SK-MEL-5 (cell line): Measurements from ENCODE around the gene IL17A. TPM values are rescaled to one million over a fixed set of nuclear protein-coding genes. Genes with fewer than 3 reads are reported as not detected.
A peak's percentile ranks its signal among the peaks of the same experiment; 100 is the strongest.
"Not testable (repeated sequence)": the region's sequence is repeated elsewhere in the genome, so short reads cannot be mapped to it uniquely, and the experiment has no call there.

Source experiments
- DNase-seq: peaks from one replicate; pipeline ENCODE4 v3.0.0-alpha.2; 2016; ENCODE audit warnings: low read depth, low spot score
- in situ Hi-C: cut with HindIII; loops from 2 replicates; pipeline ENCODE4 v1.10.0; 2016; ENCODE audit warnings: low sequenced_read_pairs, high pct_unique_total_duplicates, low pct_unique_long_range_greater_than_20kb
- total RNA-seq: library from RNA; depleted of rRNA; stranded (reverse); fragments of >200 nt; shearing (Covaris generic); gene quantifications from 2 replicates; pipeline ENCODE4 v1.2.3, GENCODE V29; 2014

The IL17A gene
- total RNA-seq, 1 experiment from 2014 or later, result not detected

DNA sequence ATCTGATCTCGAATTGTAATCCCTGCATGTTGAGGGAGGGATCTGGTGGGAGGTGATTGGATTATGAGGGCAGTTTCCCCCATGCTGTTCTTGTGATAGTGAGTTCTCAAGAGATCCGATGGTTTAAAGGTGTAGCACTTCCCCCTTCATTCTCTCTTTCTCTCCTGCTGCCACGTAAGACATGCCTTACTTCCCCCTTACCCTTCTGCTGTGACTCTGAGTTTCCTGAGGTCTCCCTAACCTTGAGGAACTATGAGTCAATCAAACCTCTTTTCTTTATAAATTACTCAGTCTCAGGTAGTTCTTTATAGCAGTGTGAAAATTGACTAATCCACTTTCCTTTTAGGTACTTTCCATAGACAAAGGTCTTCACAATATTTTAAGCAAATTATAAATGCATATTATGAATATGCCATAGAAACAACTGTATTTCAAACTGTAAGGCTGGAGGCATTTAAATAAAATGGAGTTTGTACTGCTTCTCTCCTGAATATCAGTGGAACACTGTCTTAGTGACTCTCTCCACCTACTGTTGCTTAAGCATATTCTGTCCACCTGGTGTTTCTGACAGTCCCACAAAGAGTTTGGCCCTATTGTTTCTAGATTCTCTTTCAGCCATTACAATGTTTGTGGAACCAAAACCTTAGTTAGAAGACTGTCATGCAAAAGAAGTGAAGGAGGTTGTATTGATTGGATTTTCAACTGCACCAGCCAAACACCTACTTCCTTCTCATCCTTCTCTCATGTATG, 24.3 kb upstream of the IL17A start:
- no peak for DNase-seq
- in situ Hi-C loops, result no loop called here

DNA sequence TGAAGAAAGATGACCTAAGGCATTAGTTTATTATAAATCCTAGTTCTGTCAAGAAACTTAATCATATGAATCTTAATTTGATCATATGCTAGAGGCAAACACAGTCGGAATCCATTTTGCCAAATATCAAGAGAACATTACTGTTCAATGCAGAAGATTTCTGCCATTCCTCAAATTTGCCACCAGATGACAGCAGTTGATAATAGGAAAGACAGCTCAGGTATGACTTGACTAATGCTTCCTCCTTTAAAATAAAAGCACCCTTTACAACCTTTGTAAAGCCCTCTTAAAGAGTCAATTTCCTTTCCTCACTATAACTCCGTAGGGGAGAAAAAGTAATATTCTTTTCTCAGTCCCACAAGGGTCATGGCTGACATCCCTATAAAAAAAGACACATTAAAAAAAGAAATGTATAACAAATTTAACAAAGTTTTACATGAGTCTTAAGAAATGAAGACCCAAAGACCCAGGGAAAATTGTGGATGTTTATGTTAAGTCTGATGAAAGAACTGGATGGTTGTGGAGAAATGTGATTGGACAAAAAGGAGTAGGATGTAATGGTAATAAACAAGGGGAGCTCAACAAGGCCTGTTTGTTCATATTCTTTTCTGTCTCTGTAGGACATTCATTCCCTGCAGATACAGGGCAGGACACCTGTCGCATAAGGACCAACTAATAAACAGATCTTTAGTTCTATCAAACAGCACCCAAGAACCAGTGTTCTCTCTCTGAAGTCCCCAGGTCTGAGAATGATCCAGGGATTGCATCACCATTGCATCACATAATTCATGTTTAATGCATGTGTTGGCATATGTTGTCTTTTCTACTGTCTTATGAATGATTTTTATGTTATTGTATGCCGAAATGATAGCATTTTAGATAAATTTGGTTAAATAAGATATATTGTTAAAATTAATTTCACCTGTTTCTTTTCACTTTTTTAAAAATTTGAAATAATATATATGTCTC, 23.0 kb upstream of the IL17A start:
- in situ Hi-C loops, result no loop called here
- DNase-seq, result peak; percentile 64

DNA sequence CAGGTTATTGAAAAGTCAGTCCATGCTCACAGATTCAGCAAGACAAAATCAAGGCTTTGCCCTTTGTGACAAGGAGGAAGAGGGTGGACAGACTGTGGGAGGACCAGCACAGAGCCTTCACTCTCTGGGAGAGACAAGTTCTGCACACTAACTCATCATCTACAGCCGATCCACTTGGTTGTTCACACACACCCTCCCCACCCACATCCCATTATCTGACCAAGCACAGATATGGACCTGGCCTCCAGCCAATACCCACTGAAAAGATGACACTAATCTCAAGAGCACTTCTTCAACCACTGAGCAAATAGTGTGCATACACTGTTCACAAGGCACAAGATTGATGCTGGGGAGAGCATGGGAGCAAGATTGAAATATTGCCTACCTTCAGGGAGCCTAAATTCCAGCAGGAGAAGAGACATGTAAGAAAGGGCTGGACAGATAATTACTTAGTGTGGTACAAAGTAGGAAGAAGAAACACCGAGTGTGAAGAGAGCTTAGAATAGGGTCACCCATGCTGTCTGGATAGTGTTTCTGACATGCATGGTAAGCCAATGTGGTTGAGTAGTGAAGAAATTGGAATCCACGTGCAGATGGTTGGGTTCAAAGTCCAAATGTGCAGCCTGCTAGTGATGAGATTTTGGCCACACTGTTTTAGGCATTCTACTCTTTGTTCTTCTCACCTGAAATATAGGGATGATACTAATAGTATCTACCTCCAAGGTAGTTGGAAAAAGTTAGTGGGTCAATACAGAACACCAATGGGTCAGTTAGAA, 21.7 kb upstream of the IL17A start:
- DNase-seq, result no peak
- in situ Hi-C loops, result no loop called here

- DNase-seq, result no peak
- in situ Hi-C loops, result no loop called here
Observed at GRCh38 chr6:52167267-52167666, 18.9 kb upstream of the IL17A start.

- DNase-seq, in situ Hi-C loops: not testable (repeated sequence)
Observed at GRCh38 chr6:52168351-52168750, 17.8 kb upstream of the IL17A start.

DNA sequence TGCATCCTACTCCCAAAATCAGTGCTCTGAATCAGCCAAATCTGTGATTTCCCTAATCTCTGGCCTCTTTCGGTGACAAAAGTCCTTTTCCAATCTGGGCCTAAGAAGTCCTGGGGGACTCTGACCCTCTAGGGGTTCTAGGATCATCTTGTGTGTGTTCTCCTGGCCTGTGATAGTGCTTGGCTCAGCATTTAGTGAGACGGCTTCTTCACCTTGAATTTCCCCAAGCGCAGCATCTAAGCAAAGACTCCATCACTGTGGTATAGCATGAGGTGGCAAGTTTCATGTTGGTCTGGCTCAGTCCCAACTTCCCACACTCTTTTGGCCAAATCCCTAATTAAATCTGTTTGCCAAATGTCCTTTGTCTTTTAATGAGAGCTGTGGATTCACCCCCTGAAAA, 12.1 kb upstream of the IL17A start:
- DNase-seq, result no peak
- in situ Hi-C loops, result no loop called here

DNA sequence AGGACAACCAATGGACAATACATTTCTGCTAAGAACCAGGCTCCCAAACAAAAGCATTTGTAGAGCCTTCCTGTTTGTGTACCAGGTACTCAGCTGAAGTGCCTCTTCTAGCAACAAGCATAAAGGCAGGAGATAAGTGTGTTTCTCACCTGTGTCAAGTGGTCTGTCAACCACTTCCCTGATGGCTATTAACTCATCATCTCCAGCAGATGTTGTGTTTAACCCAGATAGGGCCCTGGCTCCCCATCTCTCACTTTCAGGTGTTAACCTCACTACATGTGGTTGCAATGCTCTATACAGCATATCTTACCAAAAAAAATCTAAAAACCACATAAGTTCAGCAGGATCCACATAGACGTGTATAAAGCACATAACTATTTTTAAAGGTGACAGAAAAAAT, 9.6 kb upstream of the IL17A start:
- DNase-seq, result no peak
- in situ Hi-C loops, result no loop called here

DNA sequence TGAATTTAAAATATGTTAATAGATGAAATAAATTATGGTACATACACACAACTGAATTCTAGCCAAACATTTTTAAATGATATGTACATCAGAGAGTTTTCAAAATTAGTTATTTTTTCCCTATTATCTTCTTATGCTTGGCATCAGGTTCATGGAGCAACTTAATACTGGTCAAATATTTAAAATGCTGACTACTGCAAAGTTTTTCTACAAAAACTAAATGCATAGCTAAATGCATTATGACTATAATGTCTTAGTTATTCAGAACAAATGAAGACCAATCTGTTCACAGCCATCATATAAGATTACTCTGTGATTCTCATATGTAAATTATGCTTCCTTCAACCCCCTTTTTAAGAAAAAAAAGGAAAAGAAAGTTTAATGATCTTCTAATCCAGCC, 8.2 kb upstream of the IL17A start:
- in situ Hi-C loops, result no loop called here
- no peak for DNase-seq

- no peak for DNase-seq
- in situ Hi-C loops, result no loop called here
Observed at GRCh38 chr6:52180787-52181558, 5.2 kb upstream of the IL17A start.

DNA sequence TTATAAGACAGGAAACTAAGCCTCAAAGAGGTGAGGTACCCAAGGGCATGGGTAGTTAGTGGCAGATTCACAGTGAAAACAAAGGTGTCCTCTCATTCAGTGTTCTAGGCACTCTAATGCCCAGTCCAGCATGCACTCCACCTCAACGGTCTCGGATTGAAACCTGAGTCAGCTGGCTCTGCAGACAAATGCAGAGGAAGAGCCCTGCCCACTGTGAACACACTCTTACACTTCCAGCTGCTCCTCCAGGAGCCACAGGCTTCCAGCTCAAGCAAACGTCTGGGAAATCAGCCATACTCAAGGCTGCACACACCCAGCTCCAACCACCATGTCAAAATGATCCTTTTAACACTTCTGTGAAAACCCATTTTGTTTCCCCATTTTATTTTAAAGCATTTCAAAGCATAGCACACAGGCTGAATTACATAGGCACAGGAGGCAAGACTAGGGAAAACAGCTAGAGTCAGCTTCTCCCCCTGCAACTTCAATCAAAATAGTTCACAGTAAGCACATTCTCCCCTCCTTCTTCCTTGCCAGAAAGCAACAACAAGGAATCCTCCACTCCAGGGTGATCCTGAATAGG, 3.0 kb upstream of the IL17A start:
- in situ Hi-C loops, result no loop called here
- DNase-seq, result no peak

GRCh38 chr6:52186480-52186879, 305 bp downstream of the IL17A start:
- in situ Hi-C loops, result no loop called here
- DNase-seq, result no peak

- in situ Hi-C loops, result no loop called here
- no peak for DNase-seq
Observed at GRCh38 chr6:52187098-52187497, 923 bp downstream of the IL17A start.

GRCh38 chr6:52189974-52190373, 3.8 kb downstream of the IL17A start:
- DNase-seq, result no peak
- in situ Hi-C loops, result no loop called here

DNA sequence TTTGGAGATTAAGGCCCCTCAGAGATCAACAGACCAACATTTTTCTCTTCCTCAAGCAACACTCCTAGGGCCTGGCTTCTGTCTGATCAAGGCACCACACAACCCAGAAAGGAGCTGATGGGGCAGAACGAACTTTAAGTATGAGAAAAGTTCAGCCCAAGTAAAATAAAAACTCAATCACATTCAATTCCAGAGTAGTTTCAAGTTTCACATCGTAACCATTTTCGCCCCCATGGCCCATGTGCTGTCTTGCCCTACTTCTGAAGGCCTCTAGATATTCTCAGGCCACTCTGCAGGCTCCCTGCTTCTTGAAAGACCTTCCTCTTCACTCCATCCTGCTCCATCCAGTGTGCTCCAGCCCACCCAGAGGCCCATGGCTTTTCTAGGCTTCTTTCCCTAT, 4.2 kb downstream of the IL17A start:
- in situ Hi-C loops, result no loop called here
- DNase-seq, result no peak

DNA sequence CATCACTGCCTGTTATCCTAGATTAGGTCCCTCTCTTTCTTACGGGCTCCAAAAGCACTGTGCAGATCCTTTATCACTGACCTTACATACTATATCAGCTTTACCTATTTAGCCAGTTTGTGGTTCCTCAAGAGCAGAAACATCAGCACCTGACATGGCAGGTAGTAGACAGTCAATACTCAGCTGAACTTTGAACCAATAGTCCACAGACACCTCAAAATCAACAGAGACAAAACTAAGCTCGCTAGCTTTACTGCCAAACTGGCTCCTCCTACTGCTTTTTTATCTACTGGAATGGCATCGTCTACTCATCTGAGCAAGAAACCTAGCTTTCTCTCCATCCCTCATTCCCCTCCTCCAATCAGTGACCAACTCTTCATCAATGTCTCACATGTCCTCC, 5.6 kb downstream of the IL17A start:
- in situ Hi-C loops, result no loop called here
- DNase-seq, result no peak

- in situ Hi-C loops, result no loop called here
- DNase-seq, result no peak
Observed at GRCh38 chr6:52195886-52196285, 9.7 kb downstream of the IL17A start.

DNA sequence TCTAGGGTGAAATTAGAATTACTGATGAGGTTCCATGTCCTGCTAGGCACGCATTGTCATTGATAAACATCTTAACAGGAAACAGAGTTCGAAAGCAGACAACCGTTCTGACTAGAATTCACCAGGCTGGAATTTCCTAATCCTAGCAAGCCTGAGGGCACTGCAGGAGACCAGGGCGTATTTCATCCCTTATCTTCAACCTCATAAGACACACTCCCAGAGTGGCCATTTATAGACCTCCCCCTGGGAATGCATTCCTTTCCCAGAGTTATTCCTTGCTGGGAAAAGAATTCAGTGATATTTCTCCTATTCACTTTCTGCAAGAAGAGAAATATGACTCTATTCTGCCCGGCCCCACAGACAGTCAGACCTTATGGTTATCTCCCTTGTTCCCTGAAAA, 13.9 kb downstream of the IL17A start:
- DNase-seq, in situ Hi-C loops: not testable (repeated sequence)
